Fibroblast of mammary gland (primary cell): ENCODE measurements around the gene STAT1.

Source experiments
- DNase-seq: peaks from one replicate; pipeline ENCODE4 v3.0.0-alpha.2; 2010; ENCODE audit warnings: low read depth
- H3K4me3 ChIP-seq: 2 replicates; pipeline ENCODE4 v1.5.1; 2011; ENCODE audit warnings: low read depth, mild to moderate bottlenecking, low read length, moderate library complexity; ENCODE audit not compliant: control insufficient read depth
- CTCF ChIP-seq: conservative IDR thresholded peaks from 2 replicates; pipeline ENCODE4 v1.5.1; 2011; ENCODE audit warnings: low read depth, low read length, inconsistent platforms; ENCODE audit not compliant: control insufficient read depth, insufficient read depth

Gene STAT1

GRCh38 chr2:190973726-190974628, 40.0 kb downstream of the STAT1 start:
- no peak for TF ChIP-seq CTCF
- no peak for DNase-seq
- no peak overlapping the region for H3K4me3 ChIP-seq

- TF ChIP-seq CTCF, result no peak
- H3K4me3 ChIP-seq, result no peak overlapping the region
- no peak for DNase-seq
Observed at GRCh38 chr2:190973262-190973661, 40.7 kb downstream of the STAT1 start.

- no peak overlapping the region for H3K4me3 ChIP-seq
- peak; percentile 72 for DNase-seq
- no peak for TF ChIP-seq CTCF
Observed at GRCh38 chr2:190972846-190973245, 41.1 kb downstream of the STAT1 start.

DNA sequence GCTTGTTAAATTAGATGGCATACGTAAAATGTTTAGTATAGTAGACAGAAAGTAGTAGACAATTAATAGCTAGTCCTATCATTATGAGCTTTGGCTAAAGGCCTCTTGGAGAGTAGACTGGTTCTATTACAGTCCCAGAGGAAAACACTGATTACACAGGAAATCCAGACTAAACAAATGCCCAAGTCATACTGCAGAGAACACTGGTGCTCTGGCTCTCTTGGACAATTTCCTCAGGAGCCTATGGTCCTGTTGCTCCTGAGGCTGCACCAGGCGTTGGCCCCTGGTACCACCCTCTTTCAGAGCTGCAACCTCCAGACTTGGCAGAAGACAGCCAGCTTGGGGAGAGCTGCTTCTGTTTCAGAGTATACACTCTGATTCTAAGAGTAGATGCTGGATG, 41.8 kb downstream of the STAT1 start:
- TF ChIP-seq CTCF, result no peak
- DNase-seq, result no peak
- no peak overlapping the region for H3K4me3 ChIP-seq

DNA sequence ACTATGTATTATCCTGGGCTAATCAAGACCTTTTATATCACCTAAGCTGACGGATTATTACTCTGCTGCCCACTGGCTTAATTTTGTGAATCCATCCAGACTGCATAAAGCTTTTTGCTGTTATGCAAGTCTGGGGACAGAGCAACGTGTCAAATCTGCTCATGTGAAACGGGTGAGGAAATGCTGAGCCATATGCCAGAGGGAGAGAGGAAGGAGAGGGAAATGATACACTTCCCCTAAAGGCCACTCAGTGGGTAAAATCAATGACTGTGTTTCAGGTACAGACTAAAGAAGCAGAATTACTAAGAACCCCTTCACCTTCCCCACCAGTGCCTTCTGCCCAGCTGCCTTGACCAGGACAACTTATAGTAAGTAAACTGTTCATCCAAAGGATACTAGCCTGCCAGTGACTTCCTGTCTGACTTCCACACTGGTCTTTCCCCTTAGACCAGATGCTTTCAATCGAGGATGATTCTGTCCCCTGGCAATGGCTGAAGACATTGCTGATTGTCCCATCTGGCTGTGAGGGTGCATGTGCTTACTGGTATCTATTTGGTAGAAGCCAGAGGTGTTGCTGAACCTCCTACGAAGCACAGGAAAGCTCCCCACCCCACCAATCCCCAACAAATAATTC, 43.0 kb downstream of the STAT1 start:
- no peak overlapping the region for H3K4me3 ChIP-seq
- TF ChIP-seq CTCF, result no peak
- DNase-seq, result no peak

- no peak for DNase-seq
- no peak for TF ChIP-seq CTCF
Observed at GRCh38 chr2:190970160-190970559, 43.8 kb downstream of the STAT1 start.

DNA sequence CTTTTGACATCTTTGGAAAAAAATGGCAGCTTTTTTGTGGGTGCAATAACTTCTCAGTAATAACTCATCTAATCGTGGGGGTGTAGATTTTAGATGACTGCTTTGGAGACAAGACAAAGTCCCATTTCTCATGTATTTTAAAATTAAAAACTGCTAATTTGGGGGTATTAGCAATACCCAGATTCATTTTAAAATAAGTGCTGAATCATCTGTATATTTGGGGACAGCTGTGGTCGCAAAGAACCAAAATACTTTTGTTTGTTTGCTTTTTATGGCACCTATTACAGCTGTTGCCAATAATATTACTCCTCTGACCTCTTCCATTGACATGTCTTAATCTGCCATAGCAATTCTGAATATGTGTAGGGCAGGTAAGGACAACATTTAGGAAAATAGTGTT, 45.4 kb downstream of the STAT1 start:
- TF ChIP-seq CTCF, result no peak
- no peak overlapping the region for H3K4me3 ChIP-seq
- DNase-seq, result no peak

More at GRCh38 chr2:190970160-190970559, 43.8 kb downstream of the STAT1 start:
- no peak overlapping the region for H3K4me3 ChIP-seq
